Left cardiac atrium (tissue), 4 donors: ENCODE measurements around the gene SMS. TPM values are rescaled to one million over a fixed set of nuclear protein-coding genes. Genes with fewer than 3 reads are reported as not detected.

Source experiments
- ATAC-seq, 2 donors: fragments of 200-7000 bp; cut with Tn5 transposase; one replicate each; pipeline ENCODE4 v1.9.1; 2020; ENCODE audit warnings: mild to moderate bottlenecking in 2 of 2, moderate library complexity in 2 of 2
- DNase-seq: peaks from one replicate; pipeline ENCODE4 v3.0.0-alpha.2; 2020
- intact Hi-C, 2 donors: fragments of 100-400 bp; cut with DNase I; formaldehyde crosslinking; loops; one replicate each; pipeline versions ENCODE4 v1.14.1 to v1.15.1; 2022 to 2023
- long read RNA-seq: library from polyadenylated mRNA; unstranded; transcript quantifications from one replicate; pipeline ENCODE4 v2.0.0, GENCODE V29; 2021
- total RNA-seq, 2 donors: library from RNA; stranded (reverse); fragmentation: NEBNext Ultra II Directional; extraction: Animal tissue kit (Norgen Biotek cat#: 25700); gene quantifications; one replicate each; pipeline ENCODE4 v1.2.1, GENCODE V29; 2021
- donor health status: DM: no; HTN: yes; CAD: no.
- donor health status: DM: no; HTN: yes; CAD: no; lungs with severe emphysema.
- donor health status: DM: yes; HTN: yes; CAD: no.
- donor health status: Dilated cardiomyopathy.

SMS gene
- 10 to 100 TPM; 49.0 to 64.7 TPM for total RNA-seq
- long read RNA-seq, transcript SMS-202 (11 exons, 1,837 nt), result major isoform, 97 of 102 reads
- long read RNA-seq, partial matches to known transcripts, result 1 of 102 reads
- long read RNA-seq, other reads (novel, unspliced or antisense), result 4 of 102 reads

DNA sequence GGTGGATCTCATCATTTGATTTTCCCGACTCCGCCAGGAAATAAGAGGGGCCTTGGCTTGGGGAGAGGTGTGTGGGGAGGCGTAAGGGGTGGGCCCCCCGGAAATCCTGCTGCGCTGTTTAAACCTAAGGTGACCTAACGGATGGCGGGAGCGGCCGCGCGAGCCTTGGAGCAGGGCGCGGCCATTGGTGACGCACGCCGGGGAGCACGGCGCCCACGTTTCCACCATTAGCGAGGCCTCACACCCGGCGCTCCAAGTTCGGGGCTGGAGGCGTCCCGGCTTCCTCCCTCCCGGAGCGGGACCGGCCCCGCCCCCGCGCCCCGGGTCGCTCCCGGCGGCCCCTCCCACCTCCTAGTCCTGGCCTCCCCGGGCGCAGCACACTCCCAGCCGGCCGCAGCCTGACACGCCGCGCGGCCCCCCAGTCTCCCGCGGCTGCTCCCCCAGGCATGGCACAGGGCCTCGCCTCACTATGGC, at the start of gene SMS:
Gene SMS, plus strand, starts transcription at position 354 of the 474 bp plus-strand sequence. Its CDS starts 116 bp downstream, at position 470.
- intact Hi-C loops, result no loop called here
- ATAC-seq (peak; percentile 94 to 96), DNase-seq (peak; percentile 84)

DNA sequence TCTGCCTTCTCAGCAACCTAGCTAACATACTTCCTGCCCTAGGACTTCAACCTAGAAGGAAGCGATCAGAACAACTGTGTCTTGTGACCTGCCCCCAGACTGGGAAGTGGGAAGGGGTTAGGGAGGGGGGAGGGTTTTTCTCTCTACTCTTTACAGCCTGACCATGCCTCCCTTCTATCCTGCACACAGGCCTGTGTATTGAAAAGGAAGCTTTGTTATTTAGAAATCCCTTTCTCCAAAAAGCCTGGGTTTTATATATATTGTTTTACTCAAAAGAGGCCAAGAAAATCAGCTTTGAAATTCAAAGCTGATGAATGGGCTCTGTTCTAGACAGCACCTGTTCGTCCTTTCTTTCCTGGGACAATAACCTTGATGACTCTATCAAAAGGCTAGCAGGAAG, 35.2 kb upstream of the SMS start:
- intact Hi-C loops, result no loop called here
- ATAC-seq (no peak), DNase-seq (no peak)

GRCh38 chrX:21905953-21906352, 34.6 kb upstream of the SMS start:
- no peak for DNase-seq
- intact Hi-C loops, result no loop called here
- no peak for ATAC-seq

GRCh38 chrX:21907260-21907659, 33.2 kb upstream of the SMS start:
- intact Hi-C loops, result no loop called here
- ATAC-seq (no peak), DNase-seq (no peak)

DNA sequence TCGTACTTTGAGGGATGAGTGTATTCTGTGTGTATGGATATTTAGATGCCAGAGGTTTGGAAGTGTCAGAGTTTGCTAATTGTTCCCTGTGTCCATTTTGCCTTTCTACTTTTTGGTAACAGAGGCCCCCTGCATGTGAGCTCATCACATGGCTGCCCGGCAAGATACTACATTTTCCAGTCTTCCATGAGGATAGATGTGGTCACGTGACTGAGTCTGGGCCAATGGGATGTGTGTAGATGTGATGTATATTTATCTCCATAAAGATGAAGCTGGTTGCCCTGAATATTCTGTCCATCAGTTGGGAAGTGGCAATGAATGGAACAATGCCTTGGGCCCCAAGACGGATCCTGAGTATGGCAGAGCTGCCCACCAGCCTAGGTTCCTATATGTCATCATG, 29.0 kb upstream of the SMS start:
- intact Hi-C loops, result no loop called here
- no peak for ATAC-seq
- DNase-seq, result no peak

- ATAC-seq (no peak), DNase-seq (no peak)
- intact Hi-C loops, result no loop called here
Measured at GRCh38 chrX:21912220-21912619, 28.3 kb upstream of the SMS start.

DNA sequence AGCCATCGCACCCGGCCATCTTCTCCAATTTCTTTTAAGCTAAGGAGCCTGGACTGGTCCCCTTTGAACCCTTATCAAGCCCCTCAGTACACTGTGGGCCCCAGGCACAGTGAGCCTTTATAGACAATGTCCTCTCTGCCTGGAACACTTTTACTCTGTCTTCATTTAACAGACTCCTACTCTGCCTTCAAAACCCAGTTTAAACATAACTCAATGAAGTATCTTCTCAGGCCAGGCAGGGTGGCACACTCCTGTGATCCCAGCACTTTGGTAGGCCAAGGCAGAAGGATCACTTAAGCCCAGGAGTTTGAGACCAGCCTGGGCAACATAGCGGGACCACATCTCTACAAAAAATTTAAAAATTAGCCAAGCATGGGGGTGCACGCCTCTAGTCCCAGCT, 27.5 kb upstream of the SMS start:
- DNase-seq, result no peak
- ATAC-seq, result no peak
- intact Hi-C loops, result no loop called here

GRCh38 chrX:21926116-21926515, 14.4 kb upstream of the SMS start:
- DNase-seq, result no peak

DNA sequence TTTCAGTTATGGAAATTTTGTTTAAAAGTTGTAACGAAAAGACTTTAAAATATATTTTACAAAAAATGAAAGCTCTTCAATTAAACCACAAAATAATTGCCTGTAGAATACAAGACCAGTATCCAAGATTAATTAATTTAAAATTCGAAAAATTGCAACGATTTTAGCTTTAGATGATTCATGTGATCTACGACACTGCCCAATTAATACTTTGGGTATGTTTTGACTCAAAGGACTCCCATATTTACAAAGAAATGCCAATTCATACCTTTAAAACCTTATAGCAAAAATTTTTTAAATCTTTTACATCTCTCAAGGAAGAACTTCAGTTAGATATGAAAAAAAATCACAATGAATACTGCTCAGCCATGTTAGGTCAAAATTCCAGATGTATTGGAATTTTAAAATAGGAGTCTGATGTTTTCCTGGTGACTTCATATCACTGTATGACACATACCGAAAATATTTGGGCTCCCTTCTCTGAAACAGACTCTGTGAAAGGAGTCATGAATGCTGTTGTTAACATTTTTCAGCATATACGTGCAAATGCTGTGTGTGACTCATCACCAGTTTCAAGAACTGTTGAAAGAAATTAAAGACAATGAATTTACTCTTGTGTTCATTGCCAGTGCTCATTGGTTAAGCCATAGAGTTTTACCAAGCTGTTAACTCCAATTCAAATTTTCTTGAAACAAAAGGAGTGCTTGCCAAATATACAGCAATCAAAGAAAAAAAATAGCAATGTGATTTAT, 13.8 kb upstream of the SMS start:
- peak; percentile 41 to 91 for ATAC-seq

More at GRCh38 chrX:21926116-21926515, 14.4 kb upstream of the SMS start:
- ATAC-seq, result peak in 1 of 2 donors; percentile 27
- intact Hi-C loops, result no loop called here

DNA sequence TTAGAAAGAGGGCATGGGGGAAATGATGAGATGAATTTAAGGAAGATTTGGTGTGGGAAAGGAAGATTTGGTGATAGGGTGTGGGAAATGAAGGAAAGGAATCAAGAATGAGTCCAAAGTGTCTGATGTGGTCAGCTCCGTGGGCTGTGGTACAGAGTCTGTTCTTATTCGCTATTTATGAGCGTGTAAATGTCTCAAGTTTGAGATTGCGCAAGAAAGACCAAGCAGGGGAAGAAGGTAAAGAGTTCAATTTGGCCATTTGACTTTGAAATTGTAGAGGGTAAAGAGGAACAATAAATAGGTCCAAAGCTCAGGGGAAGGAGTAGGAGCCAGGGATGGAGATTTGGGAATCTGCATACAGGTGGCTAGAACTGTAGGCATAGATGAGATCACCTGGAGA, 11.3 kb upstream of the SMS start:
- DNase-seq, result no peak
- ATAC-seq, result no peak
- intact Hi-C loops, result no loop called here

More for the DNA sequence above, 13.8 kb upstream of the SMS start:
- intact Hi-C loops, result no loop called here
- DNase-seq, result no peak

GRCh38 chrX:21930986-21931385, 9.5 kb upstream of the SMS start:
- intact Hi-C loops, result no loop called here

DNA sequence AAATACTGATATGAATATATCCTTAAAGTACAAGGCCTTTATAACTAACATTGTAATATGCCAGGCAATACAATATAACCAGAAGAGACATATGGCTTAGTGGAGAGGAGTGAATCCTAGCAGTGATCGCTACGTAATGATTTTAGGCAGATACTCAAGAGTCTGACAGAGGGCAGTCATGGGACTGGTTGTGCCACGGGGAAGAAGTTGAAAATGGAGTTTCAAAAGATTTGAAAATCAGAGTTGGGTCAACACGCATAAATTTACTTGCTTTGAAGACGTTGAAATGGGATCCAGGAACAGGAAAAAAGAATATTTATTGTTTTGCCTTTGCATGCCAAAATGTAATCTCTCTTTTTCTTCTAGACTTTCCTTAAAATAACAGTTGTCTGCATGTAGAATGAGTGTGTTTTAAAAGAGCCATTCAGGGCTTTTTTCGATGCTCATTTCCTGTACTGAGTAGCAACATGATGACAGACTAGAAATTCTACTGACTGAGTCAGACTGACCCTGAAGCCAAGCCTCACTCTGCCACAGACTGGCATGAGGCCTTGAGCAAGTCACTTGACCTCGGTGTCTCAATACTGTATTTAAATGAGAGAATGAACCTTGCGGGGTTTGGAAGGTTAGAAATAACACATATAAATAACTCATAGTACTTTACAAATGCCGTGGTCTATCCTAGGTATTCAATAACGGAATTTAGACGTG, 8.1 kb upstream of the SMS start:
- peak in 1 of 2 donors; percentile 89 for ATAC-seq
- DNase-seq, result no peak
- intact Hi-C loops, result no loop called here

More at GRCh38 chrX:21930986-21931385, 9.5 kb upstream of the SMS start:
- ATAC-seq (no peak), DNase-seq (no peak)

GRCh38 chrX:21933077-21933476, 7.4 kb upstream of the SMS start:
- no peak for ATAC-seq
- intact Hi-C loops, result no loop called here
- DNase-seq, result no peak

- DNase-seq (no peak), ATAC-seq (no peak)
- intact Hi-C loops, result no loop called here
Measured at GRCh38 chrX:21934414-21934813, 6.1 kb upstream of the SMS start.

- intact Hi-C loops, result no loop called here
- ATAC-seq (no peak), DNase-seq (no peak)
Measured at GRCh38 chrX:21939906-21940305, 603 bp upstream of the SMS start.

- ATAC-seq (no peak), DNase-seq (no peak)
- intact Hi-C loops, result no loop called here
Measured at GRCh38 chrX:21943460-21944135, 3.1 kb downstream of the SMS start.

DNA sequence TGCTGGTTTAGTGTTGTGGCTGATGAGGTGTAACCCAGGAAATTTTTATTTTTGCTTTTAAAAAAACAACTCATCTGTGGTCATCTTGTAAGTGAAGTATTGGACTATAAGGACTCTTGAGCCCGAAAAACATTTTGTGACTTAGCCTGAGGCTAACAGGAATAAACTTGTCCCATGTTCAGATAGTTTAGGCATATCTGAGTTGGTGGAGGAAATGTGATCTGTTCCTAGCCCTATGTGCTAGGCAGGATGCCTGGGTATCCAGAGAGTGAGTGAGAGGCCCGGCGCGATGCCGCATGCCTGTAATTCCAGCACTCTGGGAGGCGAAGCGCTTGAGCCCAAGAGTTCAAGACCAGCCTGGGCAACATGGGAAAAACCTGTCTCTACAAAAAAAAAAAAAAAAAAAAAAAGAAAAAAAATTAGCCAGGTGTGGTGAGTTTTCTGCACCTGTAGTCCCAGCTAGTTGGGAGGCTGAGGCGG, 3.7 kb downstream of the SMS start:
- DNase-seq, result no peak
- no peak for ATAC-seq
- intact Hi-C loops, result no loop called here

- DNase-seq (no peak), ATAC-seq (peak; percentile 57 to 78)
- intact Hi-C loops, result no loop called here
Measured at GRCh38 chrX:21946925-21947641, 6.6 kb downstream of the SMS start.

- ATAC-seq, result no peak
Measured at GRCh38 chrX:21947671-21948070, 7.2 kb downstream of the SMS start.

More at GRCh38 chrX:21947671-21948070, 7.2 kb downstream of the SMS start:
- intact Hi-C loops, result no loop called here
- DNase-seq, result no peak
